A673 (cell line): ENCODE data around the gene STX1B.

Source experiments
- EZH2 ChIP-seq: fragments of 200-600 bp; sonication (generic); IDR thresholded peaks from 2 replicates; pipeline ENCODE4 v1.6.1; 2017; ENCODE audit warnings: borderline replicate concordance, low read depth, mild to moderate bottlenecking, mixed read lengths, antibody characterized with exemption, low read length; ENCODE audit not compliant: poor library complexity, severe bottlenecking
- TF ChIP-seq, protein P1 (sequence below): fragments of 300-800, 200-600 bp; sonication (generic); conservative IDR thresholded peaks from 2 replicates; pipeline ENCODE4 v1.5.1; 2017; ENCODE audit warnings: low read depth, mild to moderate bottlenecking, antibody characterized with exemption, low read length, moderate library complexity, mixed read lengths

GRCh38 chr16:31055613-31056012 lies 45.2 kb upstream of the STX1B start:
- TF ChIP-seq, protein P1, sequence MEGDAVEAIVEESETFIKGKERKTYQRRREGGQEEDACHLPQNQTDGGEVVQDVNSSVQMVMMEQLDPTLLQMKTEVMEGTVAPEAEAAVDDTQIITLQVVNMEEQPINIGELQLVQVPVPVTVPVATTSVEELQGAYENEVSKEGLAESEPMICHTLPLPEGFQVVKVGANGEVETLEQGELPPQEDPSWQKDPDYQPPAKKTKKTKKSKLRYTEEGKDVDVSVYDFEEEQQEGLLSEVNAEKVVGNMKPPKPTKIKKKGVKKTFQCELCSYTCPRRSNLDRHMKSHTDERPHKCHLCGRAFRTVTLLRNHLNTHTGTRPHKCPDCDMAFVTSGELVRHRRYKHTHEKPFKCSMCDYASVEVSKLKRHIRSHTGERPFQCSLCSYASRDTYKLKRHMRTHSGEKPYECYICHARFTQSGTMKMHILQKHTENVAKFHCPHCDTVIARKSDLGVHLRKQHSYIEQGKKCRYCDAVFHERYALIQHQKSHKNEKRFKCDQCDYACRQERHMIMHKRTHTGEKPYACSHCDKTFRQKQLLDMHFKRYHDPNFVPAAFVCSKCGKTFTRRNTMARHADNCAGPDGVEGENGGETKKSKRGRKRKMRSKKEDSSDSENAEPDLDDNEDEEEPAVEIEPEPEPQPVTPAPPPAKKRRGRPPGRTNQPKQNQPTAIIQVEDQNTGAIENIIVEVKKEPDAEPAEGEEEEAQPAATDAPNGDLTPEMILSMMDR, result no peak
- no peak for TF ChIP-seq EZH2
